ENCODE data around the gene LOXHD1. TPM values are rescaled to one million over a fixed set of nuclear protein-coding genes. Genes with fewer than 3 reads are reported as not detected.

Gene LOXHD1
- total RNA-seq, 1 experiment from 2014 or later: not detected

DNA sequence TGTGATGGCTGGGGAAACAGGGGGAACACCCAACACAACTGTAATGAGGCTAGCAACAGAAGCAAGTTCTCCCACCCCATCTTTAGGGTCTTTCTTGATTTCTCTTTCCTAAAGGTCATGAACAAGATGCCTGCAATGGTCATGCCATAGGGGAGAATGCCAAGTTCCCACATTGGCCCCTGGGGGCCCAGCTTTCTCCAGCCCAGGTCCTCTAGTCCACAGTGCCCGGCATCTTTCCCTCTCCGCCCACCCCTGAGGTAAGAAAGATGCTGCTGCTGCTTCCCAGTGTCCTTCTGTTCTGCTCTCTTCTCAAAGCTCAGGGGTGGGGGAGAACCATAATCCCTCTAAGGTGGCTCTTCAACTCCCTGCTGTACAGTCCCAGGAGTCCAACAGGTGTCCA is 78.0 kb downstream of the LOXHD1 start:
- no peak for DNase-seq
- intact Hi-C loops (cut with micrococcal nuclease; ENCODE audit: unreplicated experiment): no loop called here
- no peak overlapping the region for H3K27ac ChIP-seq
- no peaks in the 10 kb centered on the region for H3K9me2 ChIP-seq (ENCODE audit: insufficient read depth)
- TF ChIP-seq, protein P1, sequence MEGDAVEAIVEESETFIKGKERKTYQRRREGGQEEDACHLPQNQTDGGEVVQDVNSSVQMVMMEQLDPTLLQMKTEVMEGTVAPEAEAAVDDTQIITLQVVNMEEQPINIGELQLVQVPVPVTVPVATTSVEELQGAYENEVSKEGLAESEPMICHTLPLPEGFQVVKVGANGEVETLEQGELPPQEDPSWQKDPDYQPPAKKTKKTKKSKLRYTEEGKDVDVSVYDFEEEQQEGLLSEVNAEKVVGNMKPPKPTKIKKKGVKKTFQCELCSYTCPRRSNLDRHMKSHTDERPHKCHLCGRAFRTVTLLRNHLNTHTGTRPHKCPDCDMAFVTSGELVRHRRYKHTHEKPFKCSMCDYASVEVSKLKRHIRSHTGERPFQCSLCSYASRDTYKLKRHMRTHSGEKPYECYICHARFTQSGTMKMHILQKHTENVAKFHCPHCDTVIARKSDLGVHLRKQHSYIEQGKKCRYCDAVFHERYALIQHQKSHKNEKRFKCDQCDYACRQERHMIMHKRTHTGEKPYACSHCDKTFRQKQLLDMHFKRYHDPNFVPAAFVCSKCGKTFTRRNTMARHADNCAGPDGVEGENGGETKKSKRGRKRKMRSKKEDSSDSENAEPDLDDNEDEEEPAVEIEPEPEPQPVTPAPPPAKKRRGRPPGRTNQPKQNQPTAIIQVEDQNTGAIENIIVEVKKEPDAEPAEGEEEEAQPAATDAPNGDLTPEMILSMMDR (conservative IDR thresholded peaks at IDR 0.05): no peak
- TF ChIP-seq EZH2 (IDR thresholded peaks at IDR 0.05; ENCODE audit: low read depth): no peak
- no peak overlapping the region for H3K4me2 ChIP-seq
- no peaks in the 10 kb centered on the region for H3K79me2 ChIP-seq (ENCODE audit: low read depth)
- peaks cover 45% of the 10 kb centered on the region for H3K27me3 ChIP-seq (ENCODE audit: insufficient read depth, low read depth)
- H3K4me3 ChIP-seq: no peak overlapping the region
- no peaks in the 10 kb centered on the region for H4K20me1 ChIP-seq (ENCODE audit: insufficient read depth)
- no TSS peak for BruUV-seq (replicated peaks)
- H2AFZ ChIP-seq: no peak overlapping the region
- no peaks in the 10 kb centered on the region for H3K4me1 ChIP-seq (replicated peaks; ENCODE audit: insufficient read depth)
- H3K9me3 ChIP-seq (ENCODE audit: insufficient read depth, low read depth): no peaks in the 10 kb centered on the region
- POLR2A ChIA-PET (ENCODE audit: unreplicated experiment): no interaction called here
- H3F3A ChIP-seq (ENCODE audit: insufficient read depth, low read depth): no peaks in the 10 kb centered on the region
- no peaks in the 10 kb centered on the region for H3K36me3 ChIP-seq (ENCODE audit: low read depth)
- CTCF ChIA-PET: no interaction called here

DNA sequence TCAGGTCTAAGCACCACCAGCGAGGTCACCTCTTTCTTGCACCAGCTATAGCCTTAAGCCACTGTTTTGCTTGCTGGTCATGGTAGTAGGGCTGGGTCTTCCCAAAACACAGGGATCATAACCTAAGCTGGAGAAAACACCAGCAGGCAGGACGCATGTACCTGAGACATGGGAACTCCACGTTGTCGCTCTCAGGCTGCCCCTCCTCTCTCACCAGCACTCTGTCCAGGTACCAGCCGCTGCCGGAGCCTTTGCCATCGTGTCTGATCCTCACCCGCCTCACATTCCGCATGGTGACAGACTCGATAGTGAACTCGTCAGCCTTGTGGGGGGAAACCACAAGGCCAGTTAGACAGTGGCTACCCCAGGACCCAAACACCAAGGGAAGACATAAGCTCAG is 79.5 kb downstream of the LOXHD1 start:
- ChIA-PET POLR2A (ENCODE audit: unreplicated experiment) (no interaction called here), CTCF (no interaction called here)
- DNase-seq: no peak
- no peaks in the 10 kb centered on the region for H3K9me2 ChIP-seq (ENCODE audit: insufficient read depth)
- no TSS peak for BruUV-seq (replicated peaks)
- H3K79me2 ChIP-seq (ENCODE audit: low read depth): no peaks in the 10 kb centered on the region
- no peaks in the 10 kb centered on the region for H4K20me1 ChIP-seq (ENCODE audit: insufficient read depth)
- no peak overlapping the region for H3K27ac ChIP-seq
- no peak overlapping the region for H3K4me2 ChIP-seq
- intact Hi-C loops (cut with micrococcal nuclease; ENCODE audit: unreplicated experiment): no loop called here
- H3F3A ChIP-seq (ENCODE audit: insufficient read depth, low read depth): no peaks in the 10 kb centered on the region
- peaks cover 56% of the 10 kb centered on the region for H3K27me3 ChIP-seq (ENCODE audit: insufficient read depth, low read depth)
- no peaks in the 10 kb centered on the region for H3K36me3 ChIP-seq (ENCODE audit: low read depth)
- TF ChIP-seq, protein P1 (conservative IDR thresholded peaks at IDR 0.05): no peak
- no peak for TF ChIP-seq EZH2 (IDR thresholded peaks at IDR 0.05; ENCODE audit: low read depth)
- no peak overlapping the region for H3K4me3 ChIP-seq
- no peaks in the 10 kb centered on the region for H3K4me1 ChIP-seq (replicated peaks; ENCODE audit: insufficient read depth)
- H3K9me3 ChIP-seq (ENCODE audit: insufficient read depth, low read depth): no peaks in the 10 kb centered on the region
- H2AFZ ChIP-seq: no peak overlapping the region

DNA sequence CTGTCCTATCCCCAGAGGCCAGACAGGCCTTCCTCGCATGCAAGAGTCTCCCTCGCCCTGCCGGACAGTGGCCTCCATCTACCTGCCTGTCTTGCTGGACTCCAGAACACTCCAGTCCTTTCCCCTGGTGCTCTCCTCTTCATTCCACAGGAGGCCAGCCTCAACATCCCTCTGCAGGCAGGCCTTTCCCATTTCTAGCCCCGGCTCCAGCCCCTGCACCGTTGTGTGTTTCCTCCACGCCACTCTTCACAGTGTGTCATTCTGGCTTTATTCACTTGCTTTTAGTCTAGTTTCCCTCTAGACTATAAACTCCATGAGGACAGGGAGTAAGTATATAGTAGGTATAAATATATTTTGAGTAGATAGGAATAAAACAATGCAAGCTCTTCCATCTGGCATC is 81.2 kb downstream of the LOXHD1 start:
- Histone ChIP-seq H3K36me3 (ENCODE audit: low read depth) (no peaks in the 10 kb centered on the region), H3K9me2 (ENCODE audit: insufficient read depth) (no peaks in the 10 kb centered on the region), H4K20me1 (ENCODE audit: insufficient read depth) (no peaks in the 10 kb centered on the region), H3K27ac (no peak overlapping the region), H3K9me3 (ENCODE audit: insufficient read depth, low read depth) (no peaks in the 10 kb centered on the region), H3K27me3 (ENCODE audit: insufficient read depth, low read depth) (peaks cover 71% of the 10 kb centered on the region), H3K4me2 (no peak overlapping the region), H3F3A (ENCODE audit: insufficient read depth, low read depth) (no peaks in the 10 kb centered on the region), H3K4me1 (replicated peaks; ENCODE audit: insufficient read depth) (no peaks in the 10 kb centered on the region), H2AFZ (no peak overlapping the region), H3K4me3 (no peak overlapping the region), H3K79me2 (ENCODE audit: low read depth) (no peaks in the 10 kb centered on the region)
- no TSS peak for BruUV-seq (replicated peaks)
- no peak for DNase-seq
- ChIA-PET CTCF (no interaction called here), POLR2A (ENCODE audit: unreplicated experiment) (no interaction called here)
- TF ChIP-seq, protein P1 (conservative IDR thresholded peaks at IDR 0.05): no peak
- no peak for TF ChIP-seq EZH2 (IDR thresholded peaks at IDR 0.05; ENCODE audit: low read depth)
- intact Hi-C loops (cut with micrococcal nuclease; ENCODE audit: unreplicated experiment): no loop called here
